ENCODE measurements around the gene IQCM.
A peak's percentile ranks its signal among the peaks of the same experiment; 100 is the strongest.
"Not testable (repeated sequence)": the region's sequence is repeated elsewhere in the genome, so short reads cannot be mapped to it uniquely, and the experiment has no call there.

Gene IQCM

GRCh38 chr4:149465955-149466354 lies 349.7 kb downstream of the IQCM start:
- peak in 1 of 2 experiments; percentile 0 for DNase-seq (ENCODE audit: low read depth in 2 of 2)

- no peak for DNase-seq (ENCODE audit: low read depth in 2 of 2)
These were observed 372.1 kb downstream of the IQCM start for GRCh38 chr4:149443537-149443936.

- DNase-seq (ENCODE audit: low read depth in 2 of 2): peak; percentile 7 to 10
These were observed 374.3 kb downstream of the IQCM start for GRCh38 chr4:149441338-149441737.

- no peak for DNase-seq (ENCODE audit: low read depth in 2 of 2)
These were observed 389.2 kb downstream of the IQCM start for GRCh38 chr4:149426461-149426860.

- no peak for DNase-seq (ENCODE audit: low read depth in 2 of 2)
These were observed 406.1 kb downstream of the IQCM start for GRCh38 chr4:149409555-149409962.

- peak; percentile 20 to 21 for DNase-seq (ENCODE audit: low read depth in 2 of 2)
These were observed 406.5 kb downstream of the IQCM start for GRCh38 chr4:149409146-149409545.

- DNase-seq (ENCODE audit: low read depth in 2 of 2): no peak
These were observed 411.5 kb downstream of the IQCM start for GRCh38 chr4:149404143-149404542.

- no peak for DNase-seq (ENCODE audit: low read depth in 2 of 2)
These were observed 412.6 kb downstream of the IQCM start for GRCh38 chr4:149403081-149403480.

GRCh38 chr4:149398993-149399392 lies 416.6 kb downstream of the IQCM start:
- DNase-seq (ENCODE audit: low read depth in 2 of 2): no peak

- DNase-seq (ENCODE audit: low read depth in 2 of 2): peak; percentile 21 to 23
These were observed 444.7 kb downstream of the IQCM start for GRCh38 chr4:149370785-149371420.

- no peak for DNase-seq (ENCODE audit: low read depth in 2 of 2)
These were observed 445.6 kb downstream of the IQCM start for GRCh38 chr4:149370002-149370401.

- DNase-seq (ENCODE audit: low read depth in 2 of 2): no peak
These were observed 462.4 kb downstream of the IQCM start for GRCh38 chr4:149353241-149353640.

GRCh38 chr4:149349541-149349940 lies 466.1 kb downstream of the IQCM start:
- DNase-seq (ENCODE audit: low read depth in 2 of 2): no peak

GRCh38 chr4:149347139-149347538 lies 468.5 kb downstream of the IQCM start:
- DNase-seq (ENCODE audit: low read depth in 2 of 2): no peak

- DNase-seq (ENCODE audit: low read depth in 2 of 2): no peak
These were observed 470.2 kb downstream of the IQCM start for GRCh38 chr4:149345424-149345823.

- DNase-seq (ENCODE audit: low read depth in 2 of 2): no peak
These were observed 471.2 kb downstream of the IQCM start for GRCh38 chr4:149344436-149344835.

- DNase-seq (ENCODE audit: low read depth in 2 of 2): no peak
These were observed 472.0 kb downstream of the IQCM start for GRCh38 chr4:149343614-149344013.

- not testable (repeated sequence) for DNase-seq (ENCODE audit: low read depth in 2 of 2)
These were observed 474.5 kb downstream of the IQCM start for GRCh38 chr4:149341117-149341516.

GRCh38 chr4:149328161-149328560 lies 487.5 kb downstream of the IQCM start:
- no peak for DNase-seq (ENCODE audit: low read depth in 2 of 2)

- no peak for DNase-seq (ENCODE audit: low read depth in 2 of 2)
These were observed 493.4 kb downstream of the IQCM start for GRCh38 chr4:149322203-149322602.

GRCh38 chr4:149321438-149321837 lies 494.2 kb downstream of the IQCM start:
- DNase-seq (ENCODE audit: low read depth in 2 of 2): no peak

GRCh38 chr4:149311076-149311475 lies 504.6 kb downstream of the IQCM start:
- DNase-seq (ENCODE audit: low read depth in 2 of 2): no peak

GRCh38 chr4:149306537-149306936 lies 509.1 kb downstream of the IQCM start:
- no peak for DNase-seq (ENCODE audit: low read depth in 2 of 2)

All from fibroblast of skin of left quadriceps (primary cell).